IPS-NIHi11 (cell line): Measurements from ENCODE around the gene L3MBTL4.
"Not testable (repeated sequence)": the region's sequence is repeated elsewhere in the genome, so short reads cannot be mapped to it uniquely, and the experiment has no call there.

Experiments used
- DNase-seq: peaks from one replicate; pipeline ENCODE4 v3.0.0; 2012; ENCODE audit warnings: mixed read lengths, low spot score

Gene L3MBTL4

DNA sequence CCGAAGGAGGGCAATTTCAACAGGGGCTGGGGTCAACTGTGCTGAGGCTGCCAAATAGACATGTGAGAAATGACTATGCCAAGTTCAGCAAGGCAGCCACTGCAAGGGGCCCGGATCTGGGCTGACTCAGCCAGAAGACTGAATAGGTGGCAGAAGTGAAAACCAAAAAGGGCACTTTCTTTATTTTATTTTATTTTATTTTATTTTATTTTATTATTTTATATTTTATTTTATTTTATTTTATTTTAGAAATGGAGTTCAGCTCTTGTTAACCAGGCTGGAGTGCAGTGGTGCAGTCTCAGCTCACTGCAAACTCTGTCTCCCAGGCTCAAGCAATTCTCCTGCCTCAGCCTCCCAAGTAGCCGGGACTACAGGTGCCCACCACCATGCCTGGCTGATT is 228.9 kb downstream of the L3MBTL4 start:
- DNase-seq, result not testable (repeated sequence)

GRCh38 chr18:6174983-6175745 is 239.5 kb downstream of the L3MBTL4 start:
- DNase-seq, result no peak

DNA sequence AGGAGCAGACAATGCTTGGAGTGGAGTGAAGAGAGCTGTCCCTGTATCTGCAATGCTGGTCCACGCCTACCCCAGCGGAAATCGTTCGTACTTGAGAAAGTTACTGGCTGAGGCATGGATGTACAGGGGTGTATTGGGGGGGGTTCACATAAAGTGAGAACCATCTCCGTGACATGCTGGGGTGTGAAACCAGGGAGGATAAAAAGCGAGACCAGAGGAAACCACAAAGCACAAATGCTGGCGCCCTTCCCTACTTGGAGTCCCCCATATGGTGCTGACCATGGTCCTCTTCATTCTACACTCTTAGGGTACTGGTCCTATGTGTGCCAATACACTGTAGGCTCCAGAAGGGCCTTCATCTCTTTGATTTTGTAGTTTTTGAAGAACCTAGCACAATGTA is 244.1 kb downstream of the L3MBTL4 start:
- no peak for DNase-seq

DNA sequence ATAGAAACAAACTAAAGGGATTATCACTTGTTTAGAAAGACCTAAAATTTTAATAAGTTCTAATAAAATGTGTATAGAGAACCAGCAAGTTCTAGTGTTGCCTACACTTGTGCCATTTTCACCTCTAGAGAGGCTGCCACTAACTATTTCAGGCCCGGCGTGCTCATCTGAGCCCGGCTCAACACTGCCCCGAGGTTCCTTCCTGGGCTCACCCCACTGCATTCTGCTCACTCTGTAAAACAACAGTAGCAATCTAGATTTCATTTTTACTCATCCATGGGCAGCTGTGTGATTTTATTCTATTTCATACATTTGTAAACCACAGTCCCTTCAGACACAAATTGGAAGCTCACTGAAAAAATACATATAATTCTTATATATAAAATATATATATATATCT is 253.2 kb downstream of the L3MBTL4 start:
- DNase-seq, result no peak

- DNase-seq, result no peak
Observed at GRCh38 chr18:6159426-6159825, 255.3 kb downstream of the L3MBTL4 start.

DNA sequence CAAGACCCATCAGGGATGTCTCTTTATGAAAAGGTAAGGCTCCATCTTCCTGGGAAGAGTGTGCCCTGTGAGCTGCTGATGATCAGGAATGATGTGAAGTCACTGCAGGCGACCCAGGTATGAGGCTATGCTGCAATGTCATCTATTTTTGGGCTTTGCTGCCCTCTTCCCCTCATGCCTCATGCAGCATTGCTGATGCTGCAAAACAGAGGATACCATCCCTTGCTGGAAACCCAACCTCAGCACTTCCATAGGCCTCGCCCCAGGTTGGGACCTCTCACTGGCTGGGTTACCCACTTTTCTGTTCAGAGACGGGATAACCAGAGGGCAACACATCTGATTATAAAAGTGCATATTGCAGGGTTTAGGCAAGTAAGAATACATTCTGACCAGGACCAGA is 255.8 kb downstream of the L3MBTL4 start:
- DNase-seq, result no peak

DNA sequence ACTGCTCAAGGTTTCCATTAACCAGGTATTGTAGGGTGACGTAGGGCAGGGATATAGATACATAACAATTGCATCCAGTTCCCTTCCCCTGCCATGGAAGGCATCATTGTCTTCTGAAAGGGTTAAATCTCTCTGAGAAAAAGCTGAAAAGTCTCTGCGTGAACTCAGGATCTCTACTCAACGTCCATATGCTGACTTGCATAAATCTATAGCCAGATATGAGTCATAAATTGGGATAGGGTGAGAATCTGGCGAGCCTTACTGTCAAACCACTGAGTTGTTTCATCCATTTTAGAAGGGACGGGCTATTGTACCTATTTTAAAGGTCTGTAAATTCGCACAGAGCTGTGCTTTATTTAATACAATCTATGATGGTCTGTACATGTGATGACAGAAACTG is 258.3 kb downstream of the L3MBTL4 start:
- DNase-seq, result no peak

- no peak for DNase-seq
Observed at GRCh38 chr18:6155707-6156106, 259.0 kb downstream of the L3MBTL4 start.

DNA sequence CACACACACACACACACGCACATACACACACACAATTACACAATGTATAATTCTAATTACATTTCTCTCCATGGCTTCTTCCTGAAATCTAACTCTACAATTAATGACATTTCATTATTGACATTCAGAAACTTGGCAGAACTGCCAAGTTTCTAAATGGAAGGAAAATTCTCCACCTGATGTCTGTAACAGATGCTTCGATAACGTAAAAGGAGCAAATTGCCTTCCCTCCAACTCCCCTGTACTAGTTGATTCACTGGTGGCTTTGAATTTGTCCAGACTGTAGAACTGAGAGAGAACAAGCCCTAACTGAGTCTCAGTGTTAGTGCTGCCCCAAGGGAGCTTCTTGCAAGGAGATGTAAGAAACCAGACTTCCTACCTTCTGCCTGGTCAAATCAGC is 264.3 kb downstream of the L3MBTL4 start:
- DNase-seq, result no peak

GRCh38 chr18:6146307-6146661 is 268.4 kb downstream of the L3MBTL4 start:
- DNase-seq, result no peak

DNA sequence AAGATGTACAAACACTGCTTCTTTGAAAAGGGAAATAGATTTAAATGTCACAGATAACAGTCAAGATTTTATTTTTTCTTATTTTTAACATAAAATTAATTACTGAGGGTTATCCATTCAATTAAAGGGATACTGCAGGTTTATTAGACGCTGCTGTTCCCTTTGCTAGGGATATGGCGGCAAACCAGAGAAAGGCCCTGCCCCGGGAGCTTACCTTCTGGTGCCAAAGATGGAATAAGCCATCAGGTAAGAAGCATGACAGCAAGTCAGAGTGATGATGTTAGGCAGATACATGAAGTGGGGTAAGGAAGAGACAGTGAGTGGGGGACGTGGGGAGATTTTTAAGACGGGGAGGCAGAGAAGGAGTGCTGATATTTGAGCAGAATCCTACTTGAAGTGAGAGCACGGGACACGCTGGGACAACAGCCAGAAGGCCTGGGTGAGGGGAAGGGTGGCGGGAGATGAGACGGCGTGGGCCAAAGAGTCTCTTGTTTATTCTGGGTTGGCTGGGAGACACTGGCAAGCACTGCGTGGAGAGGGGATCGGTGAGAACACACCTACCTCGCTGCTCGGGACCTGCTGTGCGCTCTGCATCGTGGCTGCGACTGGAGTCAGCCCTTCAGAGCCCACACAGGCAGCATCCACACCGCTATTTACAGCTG is 268.9 kb downstream of the L3MBTL4 start:
- no peak for DNase-seq

DNA sequence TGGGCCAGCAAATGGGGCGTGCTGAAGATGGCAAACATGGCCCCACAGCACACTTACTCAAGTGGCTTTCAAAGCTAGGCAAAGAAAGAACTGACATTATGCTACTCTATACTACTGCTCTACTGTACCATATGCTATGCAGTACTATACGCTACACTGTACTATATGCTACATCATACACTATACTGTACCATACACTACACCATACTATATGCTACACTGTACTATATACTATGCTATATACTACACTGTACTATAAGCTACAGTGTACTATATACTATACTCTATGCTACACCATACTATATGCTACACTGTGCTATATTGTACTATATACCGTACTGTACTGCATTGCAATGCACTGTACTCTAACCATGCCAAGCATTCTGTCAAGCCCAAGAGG is 275.7 kb downstream of the L3MBTL4 start:
- no peak for DNase-seq

DNA sequence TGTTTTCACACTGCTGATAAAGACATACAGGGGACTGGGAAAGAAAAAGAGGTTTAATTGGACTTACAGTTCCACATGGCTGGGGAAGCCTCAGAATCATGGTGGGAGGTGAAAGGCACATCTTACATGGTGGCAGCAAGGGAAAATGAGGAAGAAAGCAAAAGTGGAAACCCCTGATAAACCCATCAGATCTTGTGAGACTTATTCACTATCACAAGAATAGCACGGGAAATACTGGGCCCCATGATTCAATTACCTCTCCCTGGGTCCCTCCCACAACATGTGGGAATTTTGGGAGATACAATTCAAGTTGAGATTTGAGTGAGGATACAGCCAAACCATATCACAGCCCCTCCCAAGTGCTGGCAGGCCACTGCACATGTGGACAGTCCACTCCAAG is 278.8 kb downstream of the L3MBTL4 start:
- DNase-seq, result not testable (repeated sequence)

GRCh38 chr18:6135029-6135428 is 279.7 kb downstream of the L3MBTL4 start:
- DNase-seq, result not testable (repeated sequence)

DNA sequence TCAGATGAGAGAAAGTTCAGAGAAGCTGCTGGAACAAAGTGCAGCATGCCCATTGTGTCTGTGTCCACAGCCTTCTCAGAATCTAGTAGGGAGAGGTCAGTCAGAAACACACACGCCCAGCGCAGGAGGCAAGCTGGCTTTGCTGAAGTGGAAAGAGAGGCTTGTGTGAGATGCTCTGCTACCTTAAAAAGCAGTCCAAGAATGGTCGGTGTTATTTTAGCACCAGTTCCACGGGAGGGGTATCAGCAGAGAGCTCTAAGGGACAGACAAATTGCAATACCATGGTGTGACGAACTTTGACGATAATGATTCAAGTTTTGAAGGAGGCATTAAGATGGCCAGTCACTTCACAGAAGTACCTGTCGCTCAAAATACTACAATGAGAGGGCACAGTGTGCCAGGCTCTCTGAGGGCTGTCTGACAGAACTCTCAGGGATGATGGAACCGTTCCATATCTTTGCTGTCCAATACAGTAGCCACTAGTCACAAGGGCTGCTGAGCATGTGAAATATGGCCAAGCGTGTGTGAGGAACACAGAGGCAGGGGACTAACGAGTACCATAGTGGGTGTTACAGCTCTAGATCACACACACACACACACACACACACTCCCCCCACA is 281.9 kb downstream of the L3MBTL4 start:
- DNase-seq, result no peak

DNA sequence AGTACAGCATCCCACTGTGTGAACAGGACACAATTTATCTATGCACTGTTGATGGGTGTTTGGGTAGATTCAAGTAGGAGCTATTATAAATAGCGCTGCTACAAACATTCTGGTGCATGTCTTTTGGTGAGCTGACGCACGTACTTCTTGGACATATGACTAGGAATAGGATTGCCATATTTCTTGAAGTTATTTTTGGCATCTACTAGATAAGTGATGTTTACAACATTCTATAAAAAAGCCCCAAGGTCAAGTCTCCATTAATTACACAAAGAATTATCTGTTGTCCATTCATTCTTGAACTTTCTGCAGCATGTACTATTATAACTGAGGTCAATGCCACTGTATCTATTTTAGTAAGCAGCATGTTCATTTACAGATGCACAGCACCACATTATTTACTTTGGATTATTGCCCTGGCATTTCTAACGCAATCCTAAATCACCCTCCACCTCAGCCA is 293.9 kb downstream of the L3MBTL4 start:
- no peak for DNase-seq

GRCh38 chr18:6119761-6120160 is 294.9 kb downstream of the L3MBTL4 start:
- DNase-seq, result no peak

GRCh38 chr18:6118080-6118479 is 296.6 kb downstream of the L3MBTL4 start:
- no peak for DNase-seq

DNA sequence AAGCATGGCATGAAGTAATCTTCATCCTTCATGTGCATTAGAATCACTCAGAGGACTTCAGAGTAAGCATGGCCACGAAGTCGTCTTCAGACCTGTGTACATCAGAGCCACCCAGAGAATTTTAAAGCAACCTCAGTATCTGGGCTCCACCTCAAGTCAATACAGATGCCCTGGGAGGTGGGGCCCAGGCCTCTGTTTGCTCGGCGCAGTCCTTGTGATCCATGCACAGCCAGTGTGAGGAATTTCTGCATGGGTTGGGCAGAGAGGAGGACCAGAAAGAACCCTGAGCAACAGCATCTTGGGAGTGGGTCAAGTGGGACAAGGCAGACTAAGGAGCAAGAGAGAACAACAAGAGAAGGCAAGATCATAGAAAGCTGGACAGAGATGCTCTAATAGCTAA is 299.0 kb downstream of the L3MBTL4 start:
- DNase-seq, result no peak

- DNase-seq, result no peak
Observed at GRCh38 chr18:6113650-6114049, 301.1 kb downstream of the L3MBTL4 start.

- no peak for DNase-seq
Observed at GRCh38 chr18:6111726-6112125, 303.0 kb downstream of the L3MBTL4 start.

GRCh38 chr18:6109743-6110142 is 305.0 kb downstream of the L3MBTL4 start:
- DNase-seq, result no peak

- no peak for DNase-seq
Observed at GRCh38 chr18:6107794-6108193, 306.9 kb downstream of the L3MBTL4 start.
